Activated T-cell treated with anti-CD3 and anti-CD28 coated beads for 48 hours (primary cell): ENCODE data around the gene COQ10A.
"Not testable (repeated sequence)": the region's sequence is repeated elsewhere in the genome, so short reads cannot be mapped to it uniquely, and the experiment has no call there.

Experiments
- DNase-seq: peaks from one replicate; pipeline ENCODE4 v3.0.0-alpha.2; 2020; ENCODE audit warnings: low read depth

COQ10A gene

GRCh38 chr12:56280849-56281248, 14.1 kb downstream of the COQ10A start:
- DNase-seq = no peak

- no peak for DNase-seq
Observed at GRCh38 chr12:56282030-56282429, 15.3 kb downstream of the COQ10A start.

- DNase-seq = no peak
Observed at GRCh38 chr12:56282579-56282978, 15.8 kb downstream of the COQ10A start.

DNA sequence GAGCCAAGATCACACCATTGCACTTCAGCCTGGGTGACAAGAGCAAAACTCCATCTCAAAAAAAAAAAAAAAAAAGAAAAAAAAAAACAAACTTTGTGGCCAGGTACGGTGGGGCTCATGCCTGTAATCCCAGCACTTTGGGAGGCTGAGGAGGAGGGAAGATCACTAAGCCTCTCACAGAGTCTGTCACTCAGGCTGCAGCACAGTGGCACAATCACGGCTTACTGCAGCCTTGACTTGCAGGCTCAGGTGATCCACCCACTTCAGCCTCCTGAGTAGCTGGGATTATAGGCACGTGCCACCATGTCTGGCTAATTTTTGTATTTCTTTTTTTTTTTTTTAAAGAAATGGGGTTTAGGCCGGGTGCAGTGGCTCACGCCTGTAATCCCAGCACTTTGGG, 17.5 kb downstream of the COQ10A start:
- not testable (repeated sequence) for DNase-seq

GRCh38 chr12:56286044-56286830, 19.5 kb downstream of the COQ10A start:
- no peak for DNase-seq

DNA sequence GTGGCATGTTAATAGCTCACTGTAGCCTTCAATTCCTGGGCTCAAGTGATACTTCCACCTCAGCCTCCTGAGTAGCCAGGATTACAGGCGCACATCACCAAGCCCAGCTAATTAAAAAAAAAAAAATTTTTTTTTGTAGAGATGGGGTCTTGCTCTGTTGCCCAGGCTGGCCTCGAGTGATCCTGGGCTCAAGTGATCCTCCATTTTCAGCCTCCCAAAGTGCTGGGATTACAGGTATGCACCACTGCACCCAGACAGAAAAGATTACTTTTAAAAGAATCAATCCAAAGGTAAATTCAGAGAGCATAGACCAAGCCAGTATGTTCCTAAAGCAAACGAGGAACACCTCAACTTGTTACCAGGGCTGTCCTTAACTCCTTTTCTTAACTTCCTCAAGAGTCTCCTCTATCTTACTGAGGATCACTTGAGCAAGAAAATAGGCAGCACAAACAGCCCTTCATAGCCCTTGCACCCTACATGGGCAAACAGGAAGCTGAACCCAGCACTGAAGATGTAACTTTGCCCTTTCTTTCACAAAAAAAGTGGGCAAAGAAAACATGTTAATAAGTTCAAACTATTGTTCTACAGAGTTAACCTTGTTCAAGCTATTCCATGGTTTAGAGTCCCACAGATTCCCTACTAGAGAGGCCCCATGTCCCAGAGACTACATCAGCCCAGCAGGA, 22.1 kb downstream of the COQ10A start:
- no peak for DNase-seq

- DNase-seq = no peak
Observed at GRCh38 chr12:56293795-56294194, 27.1 kb downstream of the COQ10A start.

GRCh38 chr12:56296295-56296694, 29.6 kb downstream of the COQ10A start:
- DNase-seq = no peak

GRCh38 chr12:56297400-56297799, 30.7 kb downstream of the COQ10A start:
- DNase-seq = no peak

GRCh38 chr12:56298828-56299227, 32.1 kb downstream of the COQ10A start:
- no peak for DNase-seq

GRCh38 chr12:56299308-56299852, 32.6 kb downstream of the COQ10A start:
- no peak for DNase-seq

GRCh38 chr12:56299853-56300643, 33.3 kb downstream of the COQ10A start, which contains the start of gene CS:
Gene CS, minus strand, starts transcription at chr12:56300330. Its CDS starts 129 bp downstream, at chr12:56300201.
- peak; percentile 98 for DNase-seq

GRCh38 chr12:56300644-56301464, 34.1 kb downstream of the COQ10A start:
- no peak for DNase-seq

- DNase-seq = no peak
Observed at GRCh38 chr12:56304276-56304675, 37.5 kb downstream of the COQ10A start.

DNA sequence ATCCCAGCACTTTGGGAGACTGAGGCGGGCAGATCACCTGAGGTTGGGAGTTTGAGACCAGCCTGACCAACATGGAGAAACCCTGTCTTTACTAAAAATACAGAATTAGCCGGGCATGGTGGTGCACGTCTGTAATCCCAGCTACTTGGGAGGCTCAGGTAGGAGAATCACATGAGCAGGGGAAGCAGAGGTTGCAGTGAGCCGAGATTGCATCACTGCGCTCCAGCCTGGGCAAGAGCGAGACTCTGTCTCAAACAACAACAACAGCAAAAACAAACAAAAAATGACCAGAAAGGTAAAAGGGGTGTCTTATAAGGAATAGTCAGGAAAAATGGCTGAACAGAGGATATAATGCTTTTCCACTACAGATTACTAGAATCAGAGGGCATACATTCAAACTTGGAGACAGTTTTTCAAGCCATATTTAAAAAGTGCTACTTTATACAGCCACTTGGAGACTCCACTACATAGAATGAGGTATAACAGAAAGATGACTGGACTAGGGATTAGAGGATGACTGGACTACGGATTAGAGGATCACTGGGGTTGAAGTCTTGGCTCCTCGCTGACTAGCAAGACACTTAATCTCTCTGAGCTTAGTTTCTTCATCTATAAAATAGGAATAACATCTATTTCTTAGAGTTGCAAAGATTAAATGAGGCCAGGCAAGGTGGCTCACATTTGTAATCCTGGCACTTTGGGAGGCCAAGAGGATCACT, 38.3 kb downstream of the COQ10A start:
- no peak for DNase-seq

- no peak for DNase-seq
Observed at GRCh38 chr12:56307221-56307965, 40.7 kb downstream of the COQ10A start.

DNA sequence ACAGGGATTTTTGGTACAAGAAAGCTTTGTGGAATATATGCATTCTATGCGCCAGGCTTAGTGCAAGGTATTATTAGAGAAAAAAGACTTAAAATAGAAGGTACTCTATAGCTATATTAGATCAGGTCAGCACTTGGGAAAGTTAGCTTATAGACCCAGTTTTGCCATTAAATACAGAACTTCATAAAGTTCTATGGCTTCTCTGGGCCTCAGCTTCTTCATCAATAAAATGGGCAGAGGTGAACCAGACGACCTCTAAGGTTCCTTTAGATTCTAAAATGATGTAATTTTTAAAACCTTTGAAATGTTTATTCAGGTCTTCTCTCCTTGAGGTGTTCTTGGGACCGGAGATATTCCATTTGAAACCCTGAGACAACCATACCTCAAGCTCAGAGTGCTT, 42.0 kb downstream of the COQ10A start:
- no peak for DNase-seq

DNA sequence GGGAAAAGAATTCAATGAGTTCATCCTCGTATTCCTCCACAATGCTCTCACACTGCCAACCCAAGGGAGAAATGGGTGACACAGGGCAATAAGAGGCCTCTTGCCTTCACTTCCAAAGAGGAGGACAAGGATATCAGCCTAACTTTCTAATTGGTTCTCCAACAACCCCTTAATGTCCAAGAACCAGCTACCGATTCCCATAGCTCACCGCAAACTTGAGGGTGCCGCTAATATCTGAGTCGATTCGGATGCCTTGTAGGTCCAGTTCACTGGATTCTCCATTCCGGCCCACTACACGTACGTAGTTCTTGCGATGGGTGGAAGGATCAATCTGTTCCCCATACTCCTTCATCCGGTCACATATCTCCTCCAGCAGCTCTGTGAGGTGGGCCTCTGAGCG, 44.3 kb downstream of the COQ10A start:
- DNase-seq = no peak

DNA sequence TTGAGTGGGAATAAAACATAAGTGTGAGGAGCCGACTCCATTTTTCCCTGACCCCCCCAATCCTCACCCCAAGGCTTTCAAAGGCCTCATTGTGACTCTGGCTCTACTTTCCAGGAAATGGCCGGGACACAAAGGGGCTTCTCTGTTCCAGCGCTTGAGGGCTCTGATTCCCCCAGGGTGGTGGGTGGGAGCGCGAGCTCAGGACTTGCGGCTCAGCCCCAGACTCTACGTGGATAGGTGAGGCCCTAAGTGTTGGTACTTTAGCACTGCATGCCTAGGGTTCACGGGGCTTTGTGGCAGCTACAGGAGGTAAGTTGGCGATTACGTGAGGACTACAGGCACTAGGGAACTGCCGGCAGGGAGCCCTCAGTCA, 48.5 kb downstream of the COQ10A start:
- no peak for DNase-seq
